WTC11 (cell line): ENCODE results near the gene POLR2A. TPM values are rescaled to one million over a fixed set of nuclear protein-coding genes. Genes with fewer than 3 reads are reported as not detected.

Experiments
- ATAC-seq: fragments of 200-7000 bp; cut with Tn5 transposase; 2 replicates; pipeline ENCODE4 v1.10.0; 2021; ENCODE audit warnings: mild to moderate bottlenecking, moderate library complexity
- CTCF ChIA-PET: fragments of 300-600 bp; sonication (Branson Sonifier 250); formaldehyde crosslinking; loops from one replicate; lab custom pipeline; 2021; ENCODE audit warnings: antibody characterized with exemption; lab: Charles Lee
- POLR2A ChIA-PET: fragments of 350-600 bp; sonication (Branson Sonifier 250); formaldehyde crosslinking; loops from one replicate; lab custom pipeline; 2021; ENCODE audit warnings: antibody characterized with exemption; lab: Charles Lee
- DNase-seq: peaks from one replicate; pipeline ENCODE4 v3.0.0; 2021; ENCODE audit warnings: low spot score
- H3K27ac Mint-ChIP-seq: 2 replicates; pipeline ENCODE4 v1.8.0; 2021; ENCODE audit warnings: mixed read lengths
- H3K27me3 Mint-ChIP-seq: 2 replicates; pipeline ENCODE4 v1.8.0; 2021; ENCODE audit warnings: low read depth, mild to moderate bottlenecking, moderate library complexity, mixed read lengths
- H3K36me3 Mint-ChIP-seq: 2 replicates; pipeline ENCODE4 v1.8.0; 2021; ENCODE audit warnings: mixed read lengths
- H3K4me1 Mint-ChIP-seq: 2 replicates; pipeline ENCODE4 v1.8.0; 2022; ENCODE audit warnings: mixed read lengths
- H3K4me3 Mint-ChIP-seq: 2 replicates; pipeline ENCODE4 v1.8.0; 2021; ENCODE audit warnings: mild to moderate bottlenecking, moderate library complexity, mixed read lengths
- H3K9me3 Mint-ChIP-seq: 2 replicates; pipeline ENCODE4 v1.8.0; 2021; ENCODE audit warnings: mixed read lengths
- ATF1 ChIP-seq: sonication (generic); formaldehyde crosslinking; IDR thresholded peaks from 2 replicates; pipeline ENCODE4 v1.8.1; 2023; ENCODE audit warnings: mild to moderate bottlenecking, moderate library complexity, missing genetic modification reagents
- ELF4 ChIP-seq: sonication (generic); formaldehyde crosslinking; IDR thresholded peaks from 2 replicates; pipeline ENCODE4 v1.8.1; 2022; ENCODE audit warnings: low read depth, mild to moderate bottlenecking, moderate library complexity, missing genetic modification reagents
- FOXP1 ChIP-seq: sonication (generic); formaldehyde crosslinking; IDR thresholded peaks from 2 replicates; pipeline ENCODE4 v1.8.0; 2022; ENCODE audit warnings: missing genetic modification reagents, mild to moderate bottlenecking, moderate library complexity, borderline replicate concordance
- GABPB1 ChIP-seq: sonication (generic); formaldehyde crosslinking; IDR thresholded peaks from 2 replicates; pipeline ENCODE4 v1.8.1; 2023; ENCODE audit warnings: mild to moderate bottlenecking, missing genetic modification reagents
- JUN ChIP-seq: sonication (generic); formaldehyde crosslinking; IDR thresholded peaks from 2 replicates; pipeline ENCODE4 v1.8.0; 2023; ENCODE audit warnings: mild to moderate bottlenecking, missing genetic modification reagents
- NFATC4 ChIP-seq: fragments of 250-450 bp; sonication (Bioruptor Pico); IDR thresholded peaks from 2 replicates; pipeline ENCODE4 v1.9.0; 2021; ENCODE audit warnings: mild to moderate bottlenecking
- NFYB ChIP-seq: sonication (generic); formaldehyde crosslinking; conservative IDR thresholded peaks from 2 replicates; pipeline ENCODE4 v1.8.0; 2022; ENCODE audit warnings: low read depth, missing genetic modification reagents
- TCF7 ChIP-seq: sonication (generic); formaldehyde crosslinking; IDR thresholded peaks from 2 replicates; pipeline ENCODE4 v1.8.0; 2022; ENCODE audit warnings: mild to moderate bottlenecking, low read depth, missing genetic modification reagents, moderate library complexity
- TEAD1 ChIP-seq: sonication (generic); formaldehyde crosslinking; IDR thresholded peaks from 2 replicates; pipeline ENCODE4 v1.8.0; 2022; ENCODE audit warnings: mild to moderate bottlenecking, missing genetic modification reagents
- ZNF232 ChIP-seq: sonication (generic); formaldehyde crosslinking; IDR thresholded peaks from 2 replicates; pipeline ENCODE4 v1.8.0; 2022; ENCODE audit warnings: mild to moderate bottlenecking, missing genetic modification reagents
- ZNF263 ChIP-seq: sonication (generic); formaldehyde crosslinking; IDR thresholded peaks from 2 replicates; pipeline ENCODE4 v1.8.1; 2022; ENCODE audit warnings: low read depth, mild to moderate bottlenecking, moderate library complexity, missing genetic modification reagents
- ZNF396 ChIP-seq: fragments of 250-450 bp; sonication (Bioruptor Pico); IDR thresholded peaks from 2 replicates; pipeline ENCODE4 v1.8.0; 2021; ENCODE audit warnings: mild to moderate bottlenecking, moderate library complexity, borderline replicate concordance
- total RNA-seq: library from RNA; stranded (reverse); gene quantifications from 3 replicates; pipeline ENCODE4 v1.2.3, GENCODE V29; 2021
- TF ChIP-seq, protein P1 (sequence below): sonication (generic); formaldehyde crosslinking; IDR thresholded peaks from 2 replicates; pipeline ENCODE4 v1.8.1; 2022; ENCODE audit warnings: missing genetic modification reagents, borderline replicate concordance
- TF ChIP-seq, protein P2 (sequence below): fragments of 250-450 bp; sonication (Bioruptor Pico); IDR thresholded peaks from 2 replicates; pipeline ENCODE4 v1.9.0; 2021; ENCODE audit warnings: mild to moderate bottlenecking
- TF ChIP-seq, protein P3 (sequence below): sonication (generic); formaldehyde crosslinking; IDR thresholded peaks from 2 replicates; pipeline ENCODE4 v1.8.0; 2022; ENCODE audit warnings: mild to moderate bottlenecking, missing genetic modification reagents
- TF ChIP-seq, protein P4 (sequence below): sonication (generic); formaldehyde crosslinking; IDR thresholded peaks from 2 replicates; pipeline ENCODE4 v1.8.0; 2022; ENCODE audit warnings: mild to moderate bottlenecking, missing genetic modification reagents
- TF ChIP-seq, protein P5 (sequence below): sonication (generic); formaldehyde crosslinking; IDR thresholded peaks from 2 replicates; pipeline ENCODE4 v1.8.0; 2022; ENCODE audit warnings: missing genetic modification reagents

POLR2A gene
- total RNA-seq, 1 experiment from 2014 or later: 170 TPM

DNA sequence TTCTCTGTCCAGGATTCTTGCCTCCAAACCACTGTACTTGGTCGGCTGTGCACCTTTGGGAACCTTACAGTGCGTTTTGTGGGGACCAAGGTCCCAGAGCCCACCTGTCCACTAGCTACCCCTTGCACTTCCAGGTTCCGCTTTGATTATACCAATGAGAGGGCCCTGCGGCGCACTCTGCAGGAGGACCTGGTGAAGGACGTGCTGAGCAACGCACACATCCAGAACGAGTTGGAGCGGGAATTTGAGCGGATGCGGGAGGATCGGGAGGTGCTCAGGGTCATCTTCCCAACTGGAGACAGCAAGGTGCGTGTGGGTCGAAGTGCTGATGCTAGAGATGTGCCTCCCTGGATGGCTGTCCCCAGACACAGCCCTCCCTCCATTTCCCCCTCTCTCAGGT, 18.8 kb downstream of the POLR2A start:
- Mint-ChIP-seq H3K27me3 (no peaks in the 10 kb centered on the region), H3K4me1 (no peaks in the 10 kb centered on the region), H3K27ac (no peak overlapping the region), H3K36me3 (peaks cover 82% of the 10 kb centered on the region), H3K4me3 (no peak overlapping the region)
- ATAC-seq (peak; percentile 82), DNase-seq (peak; percentile 66)
- ChIA-PET CTCF (interaction anchor here (0.5 to 2.2 kb wide), 19 partner anchors 10 to 147 kb away, joined by 3 to 13 read pairs (median 4); partner anchors contain the start of gene PLSCR3), POLR2A (interaction anchor here (0.7 to 1.6 kb wide), 2 partner anchors 66 to 81 kb away, joined by 3 read pairs; partner anchors contain the start of gene MPDU1)
- no peak for TF ChIP-seq TEAD1
- TF ChIP-seq, all 79 proteins: peak for 0
- no peaks in the 10 kb centered on the region for H3K9me3 Mint-ChIP-seq

DNA sequence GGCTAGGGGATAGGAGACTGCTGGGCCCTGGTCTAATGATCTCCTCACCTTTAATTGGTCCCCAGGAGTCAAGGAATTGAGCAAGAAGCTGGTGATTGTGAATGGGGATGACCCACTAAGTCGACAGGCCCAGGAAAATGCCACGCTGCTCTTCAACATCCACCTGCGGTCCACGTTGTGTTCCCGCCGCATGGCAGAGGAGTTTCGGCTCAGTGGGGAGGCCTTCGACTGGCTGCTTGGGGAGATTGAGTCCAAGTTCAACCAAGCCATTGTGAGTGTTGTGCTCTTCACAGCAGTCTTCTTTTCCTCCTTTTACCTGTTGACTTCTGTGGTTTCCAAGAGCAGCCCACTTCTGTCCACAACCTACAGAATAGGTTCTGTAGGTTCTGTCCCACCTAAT, 19.4 kb downstream of the POLR2A start:
- CTCF ChIA-PET: interaction anchor here (1.5 to 2.2 kb wide), 5 partner anchors 14 to 147 kb away, joined by 4 to 13 read pairs (median 9); no protein-coding TSS in a partner anchor
- H3K9me3 Mint-ChIP-seq: no peaks in the 10 kb centered on the region
- TF ChIP-seq GABPB1: no peak
- TF ChIP-seq JUN (CRISPR knock-in tag): no peak
- TF ChIP-seq, protein P1, sequence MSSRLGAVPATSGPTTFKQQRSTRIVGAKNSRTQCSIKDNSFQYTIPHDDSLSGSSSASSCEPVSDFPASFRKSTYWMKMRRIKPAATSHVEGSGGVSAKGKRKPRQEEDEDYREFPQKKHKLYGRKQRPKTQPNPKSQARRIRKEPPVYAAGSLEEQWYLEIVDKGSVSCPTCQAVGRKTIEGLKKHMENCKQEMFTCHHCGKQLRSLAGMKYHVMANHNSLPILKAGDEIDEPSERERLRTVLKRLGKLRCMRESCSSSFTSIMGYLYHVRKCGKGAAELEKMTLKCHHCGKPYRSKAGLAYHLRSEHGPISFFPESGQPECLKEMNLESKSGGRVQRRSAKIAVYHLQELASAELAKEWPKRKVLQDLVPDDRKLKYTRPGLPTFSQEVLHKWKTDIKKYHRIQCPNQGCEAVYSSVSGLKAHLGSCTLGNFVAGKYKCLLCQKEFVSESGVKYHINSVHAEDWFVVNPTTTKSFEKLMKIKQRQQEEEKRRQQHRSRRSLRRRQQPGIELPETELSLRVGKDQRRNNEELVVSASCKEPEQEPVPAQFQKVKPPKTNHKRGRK (CRISPR knock-in tag): no peak
- TF ChIP-seq ZNF396: no peak
- TF ChIP-seq ELF4: no peak
- TF ChIP-seq, protein P2, sequence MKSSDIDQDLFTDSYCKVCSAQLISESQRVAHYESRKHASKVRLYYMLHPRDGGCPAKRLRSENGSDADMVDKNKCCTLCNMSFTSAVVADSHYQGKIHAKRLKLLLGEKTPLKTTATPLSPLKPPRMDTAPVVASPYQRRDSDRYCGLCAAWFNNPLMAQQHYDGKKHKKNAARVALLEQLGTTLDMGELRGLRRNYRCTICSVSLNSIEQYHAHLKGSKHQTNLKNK (CRISPR knock-in tag): no peak
- no peak for TF ChIP-seq ATF1 (CRISPR knock-in tag)
- TF ChIP-seq NFYB: no peak
- no peak for TF ChIP-seq ZNF232
- TF ChIP-seq TCF7 (CRISPR knock-in tag): no peak
- TF ChIP-seq, protein P3, sequence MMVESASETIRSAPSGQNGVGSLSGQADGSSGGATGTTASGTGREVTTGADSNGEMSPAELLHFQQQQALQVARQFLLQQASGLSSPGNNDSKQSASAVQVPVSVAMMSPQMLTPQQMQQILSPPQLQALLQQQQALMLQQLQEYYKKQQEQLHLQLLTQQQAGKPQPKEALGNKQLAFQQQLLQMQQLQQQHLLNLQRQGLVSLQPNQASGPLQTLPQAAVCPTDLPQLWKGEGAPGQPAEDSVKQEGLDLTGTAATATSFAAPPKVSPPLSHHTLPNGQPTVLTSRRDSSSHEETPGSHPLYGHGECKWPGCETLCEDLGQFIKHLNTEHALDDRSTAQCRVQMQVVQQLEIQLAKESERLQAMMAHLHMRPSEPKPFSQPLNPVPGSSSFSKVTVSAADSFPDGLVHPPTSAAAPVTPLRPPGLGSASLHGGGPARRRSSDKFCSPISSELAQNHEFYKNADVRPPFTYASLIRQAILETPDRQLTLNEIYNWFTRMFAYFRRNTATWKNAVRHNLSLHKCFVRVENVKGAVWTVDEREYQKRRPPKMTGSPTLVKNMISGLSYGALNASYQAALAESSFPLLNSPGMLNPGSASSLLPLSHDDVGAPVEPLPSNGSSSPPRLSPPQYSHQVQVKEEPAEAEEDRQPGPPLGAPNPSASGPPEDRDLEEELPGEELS (CRISPR knock-in tag): no peak
- no peak for TF ChIP-seq ZNF263 (CRISPR knock-in tag)
- TF ChIP-seq, protein P4, sequence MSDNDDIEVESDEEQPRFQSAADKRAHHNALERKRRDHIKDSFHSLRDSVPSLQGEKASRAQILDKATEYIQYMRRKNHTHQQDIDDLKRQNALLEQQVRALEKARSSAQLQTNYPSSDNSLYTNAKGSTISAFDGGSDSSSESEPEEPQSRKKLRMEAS: no peak
- no peak for TF ChIP-seq NFATC4 (CRISPR knock-in tag)
- TF ChIP-seq FOXP1 (CRISPR knock-in tag): no peak
- TF ChIP-seq, protein P5, sequence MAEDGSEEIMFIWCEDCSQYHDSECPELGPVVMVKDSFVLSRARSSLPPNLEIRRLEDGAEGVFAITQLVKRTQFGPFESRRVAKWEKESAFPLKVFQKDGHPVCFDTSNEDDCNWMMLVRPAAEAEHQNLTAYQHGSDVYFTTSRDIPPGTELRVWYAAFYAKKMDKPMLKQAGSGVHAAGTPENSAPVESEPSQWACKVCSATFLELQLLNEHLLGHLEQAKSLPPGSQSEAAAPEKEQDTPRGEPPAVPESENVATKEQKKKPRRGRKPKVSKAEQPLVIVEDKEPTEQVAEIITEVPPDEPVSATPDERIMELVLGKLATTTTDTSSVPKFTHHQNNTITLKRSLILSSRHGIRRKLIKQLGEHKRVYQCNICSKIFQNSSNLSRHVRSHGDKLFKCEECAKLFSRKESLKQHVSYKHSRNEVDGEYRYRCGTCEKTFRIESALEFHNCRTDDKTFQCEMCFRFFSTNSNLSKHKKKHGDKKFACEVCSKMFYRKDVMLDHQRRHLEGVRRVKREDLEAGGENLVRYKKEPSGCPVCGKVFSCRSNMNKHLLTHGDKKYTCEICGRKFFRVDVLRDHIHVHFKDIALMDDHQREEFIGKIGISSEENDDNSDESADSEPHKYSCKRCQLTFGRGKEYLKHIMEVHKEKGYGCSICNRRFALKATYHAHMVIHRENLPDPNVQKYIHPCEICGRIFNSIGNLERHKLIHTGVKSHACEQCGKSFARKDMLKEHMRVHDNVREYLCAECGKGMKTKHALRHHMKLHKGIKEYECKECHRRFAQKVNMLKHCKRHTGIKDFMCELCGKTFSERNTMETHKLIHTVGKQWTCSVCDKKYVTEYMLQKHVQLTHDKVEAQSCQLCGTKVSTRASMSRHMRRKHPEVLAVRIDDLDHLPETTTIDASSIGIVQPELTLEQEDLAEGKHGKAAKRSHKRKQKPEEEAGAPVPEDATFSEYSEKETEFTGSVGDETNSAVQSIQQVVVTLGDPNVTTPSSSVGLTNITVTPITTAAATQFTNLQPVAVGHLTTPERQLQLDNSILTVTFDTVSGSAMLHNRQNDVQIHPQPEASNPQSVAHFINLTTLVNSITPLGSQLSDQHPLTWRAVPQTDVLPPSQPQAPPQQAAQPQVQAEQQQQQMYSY (CRISPR knock-in tag): no peak
- TF ChIP-seq, all 79 proteins: peak for 0
- ATAC-seq (no peak), DNase-seq (no peak)
- no peaks in the 10 kb centered on the region for H3K4me1 Mint-ChIP-seq
- no peaks in the 10 kb centered on the region for H3K27me3 Mint-ChIP-seq
- no peak overlapping the region for H3K27ac Mint-ChIP-seq
- H3K4me3 Mint-ChIP-seq: no peak overlapping the region
- H3K36me3 Mint-ChIP-seq: peaks cover 83% of the 10 kb centered on the region
- POLR2A ChIA-PET: interaction anchor here (1.6 kb wide), 1 partner anchor 66 kb away, joined by 3 read pairs; no protein-coding TSS in a partner anchor
